Effector memory CD8-positive, alpha-beta T cell (primary cell): ENCODE measurements around the gene DSTYK.
"Not testable (repeated sequence)": the region's sequence is repeated elsewhere in the genome, so short reads cannot be mapped to it uniquely, and the experiment has no call there.

Experiments used
- ATAC-seq: fragments of 150-1000 bp; cut with Tn5 transposase; replicated peaks from 2 replicates; pipeline ENCODE4 v1.10.0; 2021; ENCODE audit warnings: mild to moderate bottlenecking, moderate library complexity
- DNase-seq, 3 experiments: peaks; one replicate each; pipeline ENCODE4 v3.0.0; 2021
- H3K27ac Mint-ChIP-seq, 2 donors: one replicate each; pipeline ENCODE4 v1.8.0; 2022; ENCODE audit warnings: mild to moderate bottlenecking in 2 of 2, mixed read lengths in 2 of 2, moderate library complexity in 2 of 2
- H3K27me3 Mint-ChIP-seq, 2 donors: one replicate each; pipeline ENCODE4 v1.8.0; 2022; ENCODE audit warnings: mixed read lengths in 2 of 2
- H3K36me3 Mint-ChIP-seq: one replicate; pipeline ENCODE4 v1.8.0; 2022; ENCODE audit warnings: mild to moderate bottlenecking, moderate library complexity, mixed read lengths; ENCODE audit not compliant: insufficient read depth
- H3K4me1 Mint-ChIP-seq, 2 donors: one replicate each; pipeline ENCODE4 v1.8.0; 2022; ENCODE audit warnings: low read depth in 2 of 2, mixed read lengths in 2 of 2
- H3K4me3 Mint-ChIP-seq, 2 donors: one replicate each; pipeline ENCODE4 v1.8.0; 2022; ENCODE audit warnings: mild to moderate bottlenecking in 2 of 2, mixed read lengths in 2 of 2, moderate library complexity in 2 of 2
- H3K9me3 Mint-ChIP-seq, 2 donors: one replicate each; pipeline ENCODE4 v1.8.0; 2022; ENCODE audit warnings: mixed read lengths in 2 of 2

Gene DSTYK

DNA sequence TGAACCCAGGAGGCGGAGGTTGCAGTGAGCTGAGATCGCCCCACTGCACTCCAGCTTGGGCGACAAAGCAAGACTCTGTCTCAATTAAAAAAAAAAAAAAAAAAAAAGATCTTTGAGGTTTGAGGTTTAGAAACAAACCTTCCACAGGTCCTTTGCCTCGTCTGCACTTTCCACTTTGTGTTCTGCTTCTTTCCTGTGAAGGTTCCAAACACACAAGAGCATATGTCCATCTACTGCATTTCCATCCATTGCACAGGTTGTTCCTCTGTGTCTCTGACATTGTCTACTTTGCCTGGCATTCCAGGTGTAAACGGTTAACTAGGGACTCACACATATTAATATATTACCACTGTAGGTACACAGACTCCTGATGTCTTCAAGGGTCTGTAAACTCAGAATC, 40.1 kb downstream of the DSTYK start:
- Mint-ChIP-seq H3K36me3 (peaks cover 23% of the 10 kb centered on the region), H3K4me1 (peaks cover 0 to 24% of the 10 kb centered on the region in 2 donors), H3K27me3 (no peaks in the 10 kb centered on the region), H3K9me3 (no peaks in the 10 kb centered on the region), H3K4me3 (peak overlapping the region in 1 of 2 donors; percentile 21), H3K27ac (peak overlapping the region; percentile 64 to 73)
- no peak for DNase-seq
- peak; percentile 69 for ATAC-seq

DNA sequence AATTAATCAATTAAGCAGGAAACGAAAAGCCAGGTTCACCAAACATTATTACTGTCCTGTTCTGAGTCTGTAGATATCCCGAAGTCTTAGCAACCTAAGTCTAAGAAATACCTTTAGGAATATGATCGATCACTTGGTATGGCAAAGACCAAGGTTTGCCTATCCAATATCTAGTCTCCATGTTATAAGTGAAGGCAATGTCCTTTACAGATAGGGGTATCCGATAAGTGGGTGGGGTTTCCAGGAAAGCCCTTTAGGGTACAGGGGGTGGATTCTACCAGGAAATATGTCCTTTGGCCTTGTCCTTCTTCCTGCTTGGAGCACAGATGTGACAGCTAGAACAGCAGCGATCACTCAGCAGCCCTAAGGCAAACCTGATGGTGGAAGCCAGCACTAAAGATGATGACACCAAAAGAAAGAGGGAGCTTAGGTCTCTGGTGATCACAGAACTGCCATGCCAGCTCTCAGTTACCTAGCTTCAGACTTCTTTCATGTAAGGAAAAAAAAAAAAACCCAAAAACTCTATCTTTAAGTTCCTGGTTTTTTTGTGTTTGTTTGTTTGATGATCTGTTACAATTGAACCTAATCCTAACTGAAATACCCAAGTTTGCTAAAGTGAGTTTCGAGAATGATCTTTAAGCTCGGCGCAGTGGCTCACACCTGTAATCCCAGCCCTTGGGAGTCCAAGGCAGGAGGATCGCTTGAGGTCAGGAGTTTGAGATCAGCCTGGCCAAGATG, 40.8 kb downstream of the DSTYK start:
- ATAC-seq (no peak), DNase-seq (no peak)
- Mint-ChIP-seq H3K36me3 (peaks cover 23% of the 10 kb centered on the region), H3K9me3 (no peaks in the 10 kb centered on the region), H3K27me3 (no peaks in the 10 kb centered on the region), H3K27ac (peak overlapping the region in 1 of 2 donors; percentile 73), H3K4me3 (peak overlapping the region in 1 of 2 donors; percentile 21), H3K4me1 (peaks cover 0 to 24% of the 10 kb centered on the region in 2 donors)

DNA sequence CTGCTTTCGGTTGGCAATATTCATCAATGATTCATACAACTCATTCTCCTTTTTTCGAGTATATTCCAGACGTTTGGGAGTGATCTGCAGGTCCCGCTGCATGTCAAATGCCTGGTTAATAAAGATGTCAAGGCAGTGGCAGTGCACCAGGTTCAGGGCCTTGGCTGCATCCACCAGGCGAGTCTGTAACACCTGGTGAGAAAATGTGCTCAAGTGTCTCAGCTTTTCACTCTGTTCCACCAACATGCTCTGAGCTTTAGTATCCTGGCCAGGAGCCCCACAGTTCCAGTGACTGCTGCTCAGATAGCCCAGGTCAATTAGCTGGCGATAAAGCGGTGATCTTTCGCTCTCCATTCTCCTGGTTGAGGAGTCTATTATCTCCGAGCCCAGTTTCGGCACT, 42.3 kb downstream of the DSTYK start:
- H3K9me3 Mint-ChIP-seq, result no peaks in the 10 kb centered on the region
- H3K27me3 Mint-ChIP-seq, result no peaks in the 10 kb centered on the region
- H3K27ac Mint-ChIP-seq, result no peak overlapping the region
- peaks cover 35% of the 10 kb centered on the region for H3K36me3 Mint-ChIP-seq
- ATAC-seq (no peak), DNase-seq (no peak)
- no peak overlapping the region for H3K4me3 Mint-ChIP-seq
- peaks cover 0 to 24% of the 10 kb centered on the region in 2 donors for H3K4me1 Mint-ChIP-seq

DNA sequence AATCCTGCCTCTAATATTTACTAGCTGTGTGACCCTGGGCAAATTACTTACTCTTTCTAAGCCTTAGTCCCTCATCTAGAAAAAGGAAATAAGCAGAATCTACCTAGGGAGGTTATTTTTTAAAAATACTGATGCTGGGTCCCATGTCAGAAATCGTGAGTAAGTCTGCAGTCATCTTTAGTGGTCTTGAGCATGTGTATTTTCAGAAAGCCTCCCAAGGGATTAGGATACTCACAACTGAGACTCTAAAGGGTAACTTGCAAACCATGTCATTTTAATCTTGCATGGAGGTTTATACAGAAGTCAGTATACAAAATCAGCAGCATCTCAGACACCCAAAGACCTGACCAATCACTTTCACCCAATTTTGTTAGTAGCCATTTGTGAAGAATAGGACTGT, 43.2 kb downstream of the DSTYK start:
- Mint-ChIP-seq H3K27ac (no peak overlapping the region), H3K27me3 (no peaks in the 10 kb centered on the region), H3K4me1 (peaks cover 0 to 24% of the 10 kb centered on the region in 2 donors), H3K4me3 (no peak overlapping the region), H3K36me3 (peaks cover 45% of the 10 kb centered on the region), H3K9me3 (no peaks in the 10 kb centered on the region)
- no peak for ATAC-seq
- no peak for DNase-seq

DNA sequence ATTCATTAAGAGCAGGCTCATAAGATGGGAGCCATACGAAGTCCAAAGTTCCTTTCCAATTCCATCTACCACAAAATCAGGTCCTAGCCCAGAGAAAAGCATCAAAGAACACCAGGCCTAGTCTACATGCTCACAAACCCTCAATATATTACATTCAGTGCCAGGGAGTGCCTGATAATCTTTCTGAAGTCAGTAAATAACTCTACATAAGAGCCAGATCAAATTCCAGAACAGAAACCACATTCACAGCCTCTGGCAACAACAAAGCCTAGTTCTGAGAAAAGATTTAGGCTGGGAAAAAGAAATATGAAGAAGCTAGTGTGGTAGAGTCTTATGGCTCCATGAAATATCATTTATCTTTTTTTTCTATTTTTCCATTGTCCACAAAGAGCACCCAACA, 49.2 kb downstream of the DSTYK start:
- Mint-ChIP-seq H3K27ac (no peak overlapping the region), H3K4me1 (peaks cover 3 to 6% of the 10 kb centered on the region in 2 donors), H3K4me3 (no peak overlapping the region), H3K27me3 (no peaks in the 10 kb centered on the region), H3K36me3 (peaks cover 75% of the 10 kb centered on the region), H3K9me3 (no peaks in the 10 kb centered on the region)
- ATAC-seq, result no peak
- DNase-seq, result no peak

DNA sequence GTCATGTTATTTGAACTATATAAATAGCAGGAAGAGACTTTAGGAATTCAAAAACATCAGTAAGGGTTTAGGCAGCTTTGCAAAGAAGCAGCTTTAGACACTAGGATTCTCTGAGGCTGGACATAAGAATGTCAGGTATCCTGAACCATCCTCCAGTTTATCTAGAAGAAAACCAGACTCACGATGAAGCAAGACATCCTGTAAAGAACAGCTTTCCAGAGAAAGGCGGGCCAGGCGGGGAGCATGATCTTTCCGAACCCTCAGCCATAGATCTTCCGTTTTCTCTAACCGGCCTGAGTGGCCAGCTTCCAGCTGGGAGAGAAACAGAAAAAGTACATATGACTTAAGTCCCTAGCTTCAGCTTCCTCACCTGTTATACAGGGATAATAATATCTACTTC, 50.4 kb downstream of the DSTYK start:
- peaks cover 84% of the 10 kb centered on the region for H3K36me3 Mint-ChIP-seq
- no peak overlapping the region for H3K27ac Mint-ChIP-seq
- no peak overlapping the region for H3K4me3 Mint-ChIP-seq
- H3K27me3 Mint-ChIP-seq, result no peaks in the 10 kb centered on the region
- ATAC-seq (no peak), DNase-seq (no peak)
- H3K9me3 Mint-ChIP-seq, result no peaks in the 10 kb centered on the region
- peaks cover 0 to 6% of the 10 kb centered on the region in 2 donors for H3K4me1 Mint-ChIP-seq

DNA sequence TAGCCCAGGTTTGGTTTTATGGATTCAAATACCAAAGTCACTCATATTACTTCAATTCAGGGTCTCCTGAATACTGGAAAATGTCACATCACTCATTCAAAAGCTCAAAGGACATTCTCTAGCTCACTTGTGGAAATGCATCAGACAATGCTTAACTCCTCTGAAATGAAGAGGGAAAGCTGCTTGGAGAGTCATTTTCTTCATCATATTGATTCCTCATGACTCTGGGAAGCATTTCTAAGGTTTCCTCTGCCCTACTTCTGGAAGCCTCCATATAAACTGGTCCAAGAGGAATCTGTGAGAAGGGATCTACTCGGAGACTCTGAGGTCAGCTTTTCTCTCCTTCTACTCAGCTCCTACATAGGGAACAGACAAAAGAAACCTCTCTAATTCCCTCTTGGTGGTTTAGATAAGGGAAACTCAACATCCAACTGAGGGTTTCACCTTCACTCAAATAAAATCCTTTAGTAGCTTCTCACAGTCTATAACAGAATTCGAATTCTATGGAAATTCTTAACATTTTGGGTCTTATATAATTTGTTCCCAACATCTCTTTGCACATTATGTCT, 53.4 kb downstream of the DSTYK start:
- H3K27me3 Mint-ChIP-seq, result no peaks in the 10 kb centered on the region
- H3K4me1 Mint-ChIP-seq, result peaks cover 0 to 6% of the 10 kb centered on the region in 2 donors
- H3K36me3 Mint-ChIP-seq, result peaks cover 85% of the 10 kb centered on the region
- no peak overlapping the region for H3K4me3 Mint-ChIP-seq
- no peak overlapping the region for H3K27ac Mint-ChIP-seq
- ATAC-seq, result no peak
- DNase-seq, result no peak
- no peaks in the 10 kb centered on the region for H3K9me3 Mint-ChIP-seq

DNA sequence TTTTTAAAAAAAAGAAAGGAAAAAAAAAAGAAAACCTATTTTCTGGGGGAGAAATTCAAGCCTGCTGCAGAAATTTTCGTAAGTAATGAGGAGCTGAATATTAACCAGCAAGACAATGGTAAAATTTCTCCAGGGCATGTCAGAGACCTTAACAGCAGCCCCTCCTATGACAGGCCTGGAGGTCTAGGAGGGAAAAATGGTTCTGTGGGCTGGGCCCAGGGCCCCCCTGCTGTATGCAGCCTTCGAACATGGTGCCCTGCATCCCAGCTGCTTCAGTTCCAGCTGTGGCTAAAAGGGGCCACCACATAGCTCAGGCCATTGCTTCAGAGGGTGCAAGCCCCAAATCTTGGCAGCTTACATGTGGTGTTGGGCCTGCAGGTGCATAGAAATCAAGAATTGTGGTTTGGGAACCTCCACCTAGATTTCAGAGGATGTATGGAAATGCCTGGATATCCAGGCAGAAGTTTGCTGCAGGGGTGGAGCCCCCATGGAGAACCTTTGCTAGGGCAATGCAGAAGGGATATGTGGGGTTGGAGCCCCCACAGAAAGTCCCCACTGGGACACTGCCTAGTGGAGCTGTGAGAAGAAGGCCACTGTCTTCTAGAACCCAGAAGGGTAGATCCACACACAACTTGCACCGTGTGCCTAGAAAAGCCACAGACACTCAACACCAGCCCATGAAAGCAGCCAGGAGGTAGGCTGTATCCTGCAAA, 55.7 kb downstream of the DSTYK start:
- DNase-seq, H3K4me1 Mint-ChIP-seq, H3K27me3 Mint-ChIP-seq, H3K9me3 Mint-ChIP-seq, H3K27ac Mint-ChIP-seq, H3K4me3 Mint-ChIP-seq, ATAC-seq: not testable (repeated sequence)
- H3K36me3 Mint-ChIP-seq, result peaks cover 69% of the 10 kb centered on the region

DNA sequence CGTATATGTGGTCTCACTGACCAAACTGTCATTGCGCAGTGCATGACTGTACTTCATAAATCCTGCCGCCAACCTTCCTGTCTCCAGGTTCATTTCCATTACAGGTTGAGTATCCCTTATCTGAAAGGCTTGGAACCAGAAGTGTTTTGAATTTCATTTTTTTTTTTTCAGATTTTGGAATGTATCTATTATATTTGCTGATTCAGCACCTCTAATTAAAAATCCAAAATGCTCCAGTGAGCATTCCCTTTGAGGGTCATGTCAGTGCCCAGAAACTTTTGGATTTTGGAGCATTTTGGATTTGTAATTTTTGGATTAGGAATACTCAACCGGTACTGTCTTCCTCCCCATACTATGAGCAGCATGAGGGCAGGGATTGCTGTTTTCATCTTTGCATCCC, 59.0 kb downstream of the DSTYK start:
- no peak for ATAC-seq
- Mint-ChIP-seq H3K4me3 (no peak overlapping the region), H3K27ac (no peak overlapping the region), H3K27me3 (no peaks in the 10 kb centered on the region), H3K36me3 (peaks cover 59% of the 10 kb centered on the region), H3K9me3 (no peaks in the 10 kb centered on the region), H3K4me1 (no peaks in the 10 kb centered on the region)
- DNase-seq, result no peak

DNA sequence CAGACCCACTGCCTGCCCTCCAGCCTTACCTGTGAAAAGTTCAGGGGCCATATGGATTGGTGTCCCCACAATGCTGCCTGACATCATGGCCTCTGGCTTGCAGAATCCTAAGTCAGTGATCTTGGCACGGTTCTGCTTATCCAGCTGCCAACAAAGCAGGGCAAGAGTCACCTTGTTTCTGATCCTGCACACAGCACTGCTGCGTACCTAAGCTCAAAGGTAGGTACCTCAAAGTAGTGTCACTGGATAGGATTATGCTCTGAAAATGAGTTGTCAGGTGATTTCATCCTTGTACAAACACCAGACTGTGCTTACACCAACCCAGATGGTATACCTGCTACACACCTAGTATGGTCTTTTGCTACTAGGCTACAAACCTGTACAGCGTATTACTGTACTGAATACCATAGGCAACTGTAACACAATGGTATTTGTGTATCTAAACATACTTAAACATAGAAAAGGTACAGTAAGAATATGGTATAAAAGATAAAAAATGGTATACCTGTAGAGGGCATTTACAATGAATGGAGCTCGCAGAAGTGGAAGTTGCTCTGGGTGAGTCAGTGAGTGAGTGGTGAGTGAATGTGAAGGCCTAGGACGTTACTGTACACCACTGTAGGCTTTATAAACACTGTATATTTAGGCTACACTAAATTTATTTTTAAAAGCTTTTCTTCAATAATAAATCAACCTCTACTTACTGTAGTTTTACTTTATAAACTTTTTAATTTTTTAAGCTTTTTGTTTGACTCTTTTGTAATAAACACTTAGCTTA, 60.7 kb downstream of the DSTYK start:
- no peak overlapping the region for H3K4me3 Mint-ChIP-seq
- ATAC-seq (no peak), DNase-seq (no peak)
- no peaks in the 10 kb centered on the region for H3K9me3 Mint-ChIP-seq
- H3K4me1 Mint-ChIP-seq, result no peaks in the 10 kb centered on the region
- peak overlapping the region in 1 of 2 donors; percentile 7 for H3K27ac Mint-ChIP-seq
- peaks cover 56% of the 10 kb centered on the region for H3K36me3 Mint-ChIP-seq
- no peaks in the 10 kb centered on the region for H3K27me3 Mint-ChIP-seq

DNA sequence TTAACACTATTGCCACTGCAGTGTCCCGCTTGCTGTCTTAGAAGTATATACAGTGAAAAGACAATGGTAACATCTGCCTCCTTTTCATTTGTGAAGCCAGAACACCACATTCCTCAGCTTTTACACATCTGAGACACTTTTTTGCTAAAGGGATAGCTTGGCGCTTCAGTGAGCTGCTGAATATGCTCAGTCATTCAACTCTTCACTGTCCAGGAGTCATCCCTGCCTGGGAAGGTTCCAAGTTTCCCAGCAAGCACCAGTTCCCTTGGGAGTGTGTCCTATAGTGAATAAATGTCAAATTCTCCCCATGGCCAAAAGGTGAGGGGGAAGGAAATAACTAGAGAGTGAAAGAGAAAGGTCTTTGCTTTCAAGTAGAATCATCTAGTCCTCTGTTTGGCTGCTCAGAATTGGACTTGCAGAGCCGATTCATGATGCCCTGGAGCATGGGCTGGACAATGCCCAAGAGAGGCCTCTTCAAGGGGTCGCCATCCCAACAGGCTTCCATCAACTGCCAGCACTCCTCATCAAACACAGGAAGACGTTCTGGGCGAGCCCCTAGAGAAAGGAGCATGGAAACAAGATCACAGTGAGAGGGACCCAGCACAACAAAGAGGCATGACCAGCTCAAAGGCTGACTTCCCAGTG, 64.2 kb downstream of the DSTYK start:
- no peak for DNase-seq

DNA sequence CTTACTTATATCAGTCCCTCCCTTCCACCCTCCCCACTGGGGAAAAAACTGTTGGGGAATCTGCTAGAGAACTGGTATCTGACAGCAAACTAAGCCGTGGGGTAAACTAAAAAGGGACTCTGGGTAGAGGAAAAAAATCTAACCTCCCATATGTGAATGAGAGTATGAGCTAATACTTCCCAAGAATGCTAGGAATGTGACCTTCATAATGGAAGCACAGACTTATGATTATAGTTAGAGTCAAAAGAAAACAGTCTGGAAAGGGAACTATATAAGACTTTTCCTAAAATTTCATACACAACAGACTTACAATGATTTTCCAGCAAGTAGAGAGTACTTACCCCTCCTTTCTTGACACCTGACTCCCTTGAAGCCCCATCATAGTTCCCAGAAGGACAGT, 66.8 kb downstream of the DSTYK start:
- Mint-ChIP-seq H3K4me3 (no peak overlapping the region), H3K27ac (peak overlapping the region in 1 of 2 donors; percentile 33), H3K36me3 (peaks cover 27% of the 10 kb centered on the region), H3K9me3 (no peaks in the 10 kb centered on the region), H3K4me1 (peaks cover 5 to 9% of the 10 kb centered on the region in 2 donors), H3K27me3 (no peaks in the 10 kb centered on the region)
- ATAC-seq (no peak), DNase-seq (no peak)

More for the DNA sequence above, 64.2 kb downstream of the DSTYK start:
- H3K9me3 Mint-ChIP-seq, result no peaks in the 10 kb centered on the region
- H3K4me1 Mint-ChIP-seq, result no peaks in the 10 kb centered on the region
- ATAC-seq, result no peak
- H3K27me3 Mint-ChIP-seq, result no peaks in the 10 kb centered on the region
- H3K27ac Mint-ChIP-seq, result no peak overlapping the region
- no peak overlapping the region for H3K4me3 Mint-ChIP-seq
- peaks cover 34% of the 10 kb centered on the region for H3K36me3 Mint-ChIP-seq
